Cardiac fibroblast (primary cell): Measurements from ENCODE around the gene PIGK.
"Not testable (repeated sequence)": the region's sequence is repeated elsewhere in the genome, so short reads cannot be mapped to it uniquely, and the experiment has no call there.

Source experiments
- DNase-seq, 2 donors: peaks; one replicate each; pipeline versions ENCODE4 v3.0.0 to v3.0.0-alpha.2; 2010; ENCODE audit warnings: low read depth in 2 of 2
- H3K4me3 ChIP-seq, 2 donors: replicated peaks in 1 of 2; 1 replicate in 1 of 2; 2 replicates in 1 of 2; pipeline ENCODE4 v1.5.1; 2011; ENCODE audit warnings: low read depth in 2 of 2, low read length in 2 of 2, mild to moderate bottlenecking in 2 of 2, moderate library complexity in 1 of 2
- TF ChIP-seq, protein P1 (sequence below): IDR thresholded peaks from one replicate; pipeline ENCODE4 v1.5.1; 2011; ENCODE audit warnings: low read depth, mild to moderate bottlenecking, low read length, inconsistent platforms

PIGK gene

GRCh38 chr1:77175230-77175844 is 43.9 kb downstream of the PIGK start:
- no peak overlapping the region for H3K4me3 ChIP-seq
- peak in 1 of 2 donors; percentile 36 for DNase-seq
- TF ChIP-seq, protein P1, sequence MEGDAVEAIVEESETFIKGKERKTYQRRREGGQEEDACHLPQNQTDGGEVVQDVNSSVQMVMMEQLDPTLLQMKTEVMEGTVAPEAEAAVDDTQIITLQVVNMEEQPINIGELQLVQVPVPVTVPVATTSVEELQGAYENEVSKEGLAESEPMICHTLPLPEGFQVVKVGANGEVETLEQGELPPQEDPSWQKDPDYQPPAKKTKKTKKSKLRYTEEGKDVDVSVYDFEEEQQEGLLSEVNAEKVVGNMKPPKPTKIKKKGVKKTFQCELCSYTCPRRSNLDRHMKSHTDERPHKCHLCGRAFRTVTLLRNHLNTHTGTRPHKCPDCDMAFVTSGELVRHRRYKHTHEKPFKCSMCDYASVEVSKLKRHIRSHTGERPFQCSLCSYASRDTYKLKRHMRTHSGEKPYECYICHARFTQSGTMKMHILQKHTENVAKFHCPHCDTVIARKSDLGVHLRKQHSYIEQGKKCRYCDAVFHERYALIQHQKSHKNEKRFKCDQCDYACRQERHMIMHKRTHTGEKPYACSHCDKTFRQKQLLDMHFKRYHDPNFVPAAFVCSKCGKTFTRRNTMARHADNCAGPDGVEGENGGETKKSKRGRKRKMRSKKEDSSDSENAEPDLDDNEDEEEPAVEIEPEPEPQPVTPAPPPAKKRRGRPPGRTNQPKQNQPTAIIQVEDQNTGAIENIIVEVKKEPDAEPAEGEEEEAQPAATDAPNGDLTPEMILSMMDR, result no peak

- DNase-seq, result peak; percentile 59 to 77
These were observed 48.5 kb downstream of the PIGK start for GRCh38 chr1:77170687-77171086.

DNA sequence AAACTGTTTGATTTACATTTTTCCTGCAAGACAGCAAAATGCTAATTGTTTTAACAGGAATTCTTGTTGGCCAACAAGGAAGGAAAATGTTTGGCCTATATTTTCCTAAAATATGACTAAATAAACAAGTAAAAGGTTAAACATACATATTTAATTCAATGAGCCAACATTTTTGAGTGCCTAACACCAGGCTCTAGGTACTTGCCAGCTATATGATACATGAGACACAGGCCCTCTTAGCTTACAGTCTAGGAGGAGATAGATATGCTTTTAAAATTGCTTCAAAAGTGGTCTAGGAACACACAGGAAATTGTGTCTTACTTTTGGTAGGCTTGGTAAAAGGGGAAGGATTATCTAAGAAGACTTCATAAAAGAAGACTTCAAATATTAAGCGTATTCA is 50.9 kb downstream of the PIGK start:
- TF ChIP-seq, protein P1, result no peak
- peak; percentile 10 to 46 for DNase-seq
- no peak overlapping the region for H3K4me3 ChIP-seq

More at GRCh38 chr1:77170687-77171086, 48.5 kb downstream of the PIGK start:
- TF ChIP-seq, protein P1, result no peak
- H3K4me3 ChIP-seq, result no peak overlapping the region

GRCh38 chr1:77164434-77164944 is 54.7 kb downstream of the PIGK start:
- DNase-seq, result no peak
- H3K4me3 ChIP-seq, result no peak overlapping the region
- TF ChIP-seq, protein P1, result no peak

DNA sequence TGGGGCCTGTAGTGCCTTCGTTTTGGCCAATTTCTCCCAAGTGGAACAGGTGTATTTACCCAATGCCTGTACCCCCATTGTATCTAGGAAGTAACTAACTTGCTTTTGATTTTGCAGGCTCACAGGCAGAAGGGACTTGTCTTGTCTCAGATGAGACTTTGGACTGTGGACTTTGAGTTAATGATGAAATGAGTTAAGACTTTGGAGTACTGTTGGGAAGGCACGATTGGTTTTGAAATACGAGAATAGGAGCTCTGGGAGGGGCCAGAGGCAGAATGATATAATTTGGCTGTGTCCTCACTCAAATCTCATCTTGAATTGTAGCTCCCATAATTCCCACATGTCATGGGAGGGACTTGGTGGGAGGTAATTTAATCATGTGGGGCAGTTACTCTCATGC is 59.5 kb downstream of the PIGK start:
- not testable (repeated sequence) for DNase-seq, H3K4me3 ChIP-seq

DNA sequence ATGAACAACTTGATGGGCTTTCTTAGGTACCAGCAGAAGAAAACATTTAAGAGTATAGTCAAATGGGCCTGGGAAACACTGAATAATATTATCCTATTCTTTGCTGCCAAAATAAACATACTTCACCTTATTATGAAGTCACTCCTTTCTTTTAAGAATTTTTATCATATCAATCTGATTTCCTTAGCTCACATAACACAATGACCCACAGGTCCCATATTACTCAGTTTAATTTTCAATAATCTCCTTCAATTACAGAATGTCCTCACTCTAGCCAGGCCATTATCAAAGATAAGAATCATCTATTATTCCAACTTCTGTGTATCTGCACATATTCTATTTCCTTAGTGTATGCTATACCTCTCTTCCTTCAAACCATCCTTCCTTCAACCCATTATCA is 63.0 kb downstream of the PIGK start:
- peak in 1 of 2 donors; percentile 12 for DNase-seq
- no peak overlapping the region for H3K4me3 ChIP-seq
- TF ChIP-seq, protein P1, result no peak

GRCh38 chr1:77146270-77146669 is 73.0 kb downstream of the PIGK start:
- TF ChIP-seq, protein P1, result no peak
- DNase-seq, result no peak
- no peak overlapping the region for H3K4me3 ChIP-seq
